ENCODE results near the gene LRP2.

- TF ChIP-seq CTCF (IDR thresholded peaks at IDR 0.05) (no peak), POLR2A (IDR thresholded peaks at IDR 0.05) (no peak)
Observed at GRCh38 chr2:169193618-169194017, 168.7 kb downstream of the LRP2 start.
